Measurements from ENCODE around the gene CCDC183. TPM values are rescaled to one million over a fixed set of nuclear protein-coding genes. Genes with fewer than 3 reads are reported as not detected.

Gene CCDC183
- total RNA-seq, 1 donor from 2014 or later, result under 0.01 TPM

GRCh38 chr9:136823136-136824046 lies 27.3 kb downstream of the CCDC183 start:
- DNase-seq (ENCODE audit: low read depth), result no peak
- Histone ChIP-seq H3K4me3 (ENCODE audit: low read depth, low read length) (no peak overlapping the region), H3K27me3 (ENCODE audit: control insufficient read depth, insufficient read depth, low read length) (no peaks in the 10 kb centered on the region), H3K36me3 (ENCODE audit: control insufficient read depth, insufficient read depth, low read length) (peaks cover 17% of the 10 kb centered on the region)
- no peak for TF ChIP-seq CTCF (IDR thresholded peaks at IDR 0.05; ENCODE audit: insufficient read depth, low read length, severe bottlenecking)
- no peak for FAIRE-seq

GRCh38 chr9:136824496-136825225 lies 28.5 kb downstream of the CCDC183 start:
- no peaks in the 10 kb centered on the region for H3K27me3 ChIP-seq (ENCODE audit: control insufficient read depth, insufficient read depth, low read length)
- no peak for TF ChIP-seq CTCF (IDR thresholded peaks at IDR 0.05; ENCODE audit: insufficient read depth, low read length, severe bottlenecking)
- no peak overlapping the region for H3K4me3 ChIP-seq (ENCODE audit: low read depth, low read length)
- H3K36me3 ChIP-seq (ENCODE audit: control insufficient read depth, insufficient read depth, low read length), result peaks cover 27% of the 10 kb centered on the region
- FAIRE-seq, result no peak
- DNase-seq (ENCODE audit: low read depth), result no peak

- DNase-seq (ENCODE audit: low read depth) (no peak), FAIRE-seq (no peak)
- TF ChIP-seq CTCF (IDR thresholded peaks at IDR 0.05; ENCODE audit: insufficient read depth, low read length, severe bottlenecking), result no peak
- H3K36me3 ChIP-seq (ENCODE audit: control insufficient read depth, insufficient read depth, low read length), result peaks cover 32% of the 10 kb centered on the region
- H3K27me3 ChIP-seq (ENCODE audit: control insufficient read depth, insufficient read depth, low read length), result no peaks in the 10 kb centered on the region
- no peak overlapping the region for H3K4me3 ChIP-seq (ENCODE audit: low read depth, low read length)
These were observed 29.4 kb downstream of the CCDC183 start for GRCh38 chr9:136825295-136826187.

GRCh38 chr9:136826188-136826541 lies 30.0 kb downstream of the CCDC183 start:
- Histone ChIP-seq H3K4me3 (ENCODE audit: low read depth, low read length) (no peak overlapping the region), H3K27me3 (ENCODE audit: control insufficient read depth, insufficient read depth, low read length) (no peaks in the 10 kb centered on the region), H3K36me3 (ENCODE audit: control insufficient read depth, insufficient read depth, low read length) (peaks cover 33% of the 10 kb centered on the region)
- DNase-seq (ENCODE audit: low read depth), result no peak
- FAIRE-seq, result no peak
- no peak for TF ChIP-seq CTCF (IDR thresholded peaks at IDR 0.05; ENCODE audit: insufficient read depth, low read length, severe bottlenecking)

GRCh38 chr9:136826703-136827582 lies 30.8 kb downstream of the CCDC183 start:
- FAIRE-seq (peak; percentile 23), DNase-seq (ENCODE audit: low read depth) (no peak)
- H3K4me3 ChIP-seq (ENCODE audit: low read depth, low read length), result no peak overlapping the region
- TF ChIP-seq CTCF (IDR thresholded peaks at IDR 0.05; ENCODE audit: insufficient read depth, low read length, severe bottlenecking), result no peak
- no peaks in the 10 kb centered on the region for H3K27me3 ChIP-seq (ENCODE audit: control insufficient read depth, insufficient read depth, low read length)
- peaks cover 35% of the 10 kb centered on the region for H3K36me3 ChIP-seq (ENCODE audit: control insufficient read depth, insufficient read depth, low read length)
